ENCODE measurements around the gene SLC25A24.
"Not testable (repeated sequence)": the region's sequence is repeated elsewhere in the genome, so short reads cannot be mapped to it uniquely, and the experiment has no call there.

GRCh38 chr1:108139555-108139954 is 60.6 kb downstream of the SLC25A24 start:
- not testable (repeated sequence) for TF ChIP-seq CTCF (IDR thresholded peaks at IDR 0.05; ENCODE audit: insufficient read depth, low read length, poor library complexity, severe bottlenecking); EZH2phosphoT487 (conservative IDR thresholded peaks at IDR 0.05; ENCODE audit: low read length)

Measured in SU-DHL-6 (cell line).